Measurements from ENCODE around the gene MPL.
"Not testable (repeated sequence)": the region's sequence is repeated elsewhere in the genome, so short reads cannot be mapped to it uniquely, and the experiment has no call there.

Gene MPL

DNA sequence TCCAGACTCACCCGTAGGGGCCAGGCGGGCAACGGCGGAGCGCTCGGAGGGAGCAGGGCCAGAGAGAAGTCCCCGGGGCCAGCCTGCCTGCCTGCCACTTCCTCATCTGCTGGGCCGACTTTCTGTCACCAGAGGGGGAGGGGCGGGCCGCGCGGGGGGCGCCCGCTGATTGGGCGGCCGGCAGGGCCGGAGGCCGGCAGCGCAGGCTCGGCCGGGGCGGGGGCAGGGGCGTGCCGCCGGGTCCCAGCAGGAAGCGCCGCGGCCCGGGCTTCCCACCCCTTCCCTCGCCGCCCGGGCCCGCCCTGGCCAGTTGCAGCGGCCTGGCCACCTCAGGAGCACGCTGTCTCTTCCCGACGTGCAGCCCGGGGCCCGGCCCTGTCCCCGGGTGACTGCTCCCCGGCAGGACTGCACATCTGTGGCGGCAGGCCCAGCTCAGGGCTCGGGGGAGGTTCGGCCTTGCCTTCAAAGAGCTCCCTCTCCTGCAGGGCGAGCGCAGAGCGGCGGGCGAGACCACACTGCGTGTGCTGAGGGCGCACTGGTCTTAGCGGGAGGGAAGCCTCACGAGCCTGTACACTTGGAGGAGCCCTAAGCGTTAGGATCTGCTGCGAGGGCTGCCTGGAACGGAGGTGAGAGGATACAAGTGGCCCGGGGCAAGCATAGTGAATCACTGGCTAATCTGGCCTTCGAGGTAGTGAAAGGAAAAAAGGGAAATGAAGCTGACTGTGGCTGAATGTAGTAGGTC is 30.5 kb downstream of the MPL start, which contains the start of gene ELOVL1:
Gene ELOVL1, minus strand, starts transcription at position 108 of the 742 bp plus-strand sequence. CDS start 2,402 bp downstream, outside the sequence.
- peak; percentile 37 for TF ChIP-seq MYC (IDR thresholded peaks at IDR 0.05; ENCODE audit: low read depth, low read length)
- TF ChIP-seq, protein P1, sequence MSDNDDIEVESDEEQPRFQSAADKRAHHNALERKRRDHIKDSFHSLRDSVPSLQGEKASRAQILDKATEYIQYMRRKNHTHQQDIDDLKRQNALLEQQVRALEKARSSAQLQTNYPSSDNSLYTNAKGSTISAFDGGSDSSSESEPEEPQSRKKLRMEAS (IDR thresholded peaks at IDR 0.05; ENCODE audit: low read depth, low read length) = peak; percentile 41
- TF ChIP-seq, protein P2, sequence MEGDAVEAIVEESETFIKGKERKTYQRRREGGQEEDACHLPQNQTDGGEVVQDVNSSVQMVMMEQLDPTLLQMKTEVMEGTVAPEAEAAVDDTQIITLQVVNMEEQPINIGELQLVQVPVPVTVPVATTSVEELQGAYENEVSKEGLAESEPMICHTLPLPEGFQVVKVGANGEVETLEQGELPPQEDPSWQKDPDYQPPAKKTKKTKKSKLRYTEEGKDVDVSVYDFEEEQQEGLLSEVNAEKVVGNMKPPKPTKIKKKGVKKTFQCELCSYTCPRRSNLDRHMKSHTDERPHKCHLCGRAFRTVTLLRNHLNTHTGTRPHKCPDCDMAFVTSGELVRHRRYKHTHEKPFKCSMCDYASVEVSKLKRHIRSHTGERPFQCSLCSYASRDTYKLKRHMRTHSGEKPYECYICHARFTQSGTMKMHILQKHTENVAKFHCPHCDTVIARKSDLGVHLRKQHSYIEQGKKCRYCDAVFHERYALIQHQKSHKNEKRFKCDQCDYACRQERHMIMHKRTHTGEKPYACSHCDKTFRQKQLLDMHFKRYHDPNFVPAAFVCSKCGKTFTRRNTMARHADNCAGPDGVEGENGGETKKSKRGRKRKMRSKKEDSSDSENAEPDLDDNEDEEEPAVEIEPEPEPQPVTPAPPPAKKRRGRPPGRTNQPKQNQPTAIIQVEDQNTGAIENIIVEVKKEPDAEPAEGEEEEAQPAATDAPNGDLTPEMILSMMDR (IDR thresholded peaks at IDR 0.05; ENCODE audit: low read depth, low read length) = peak; percentile 12
- TF ChIP-seq POLR2A (IDR thresholded peaks at IDR 0.05; ENCODE audit: extremely low read depth, insufficient read length) = peak; percentile 71
- DNase-seq (ENCODE audit: low read depth) = peak; percentile 94
- H3K4me3 ChIP-seq (ENCODE audit: low read depth, low read length) = peak within 1 kb of the TSS; percentile 83

DNA sequence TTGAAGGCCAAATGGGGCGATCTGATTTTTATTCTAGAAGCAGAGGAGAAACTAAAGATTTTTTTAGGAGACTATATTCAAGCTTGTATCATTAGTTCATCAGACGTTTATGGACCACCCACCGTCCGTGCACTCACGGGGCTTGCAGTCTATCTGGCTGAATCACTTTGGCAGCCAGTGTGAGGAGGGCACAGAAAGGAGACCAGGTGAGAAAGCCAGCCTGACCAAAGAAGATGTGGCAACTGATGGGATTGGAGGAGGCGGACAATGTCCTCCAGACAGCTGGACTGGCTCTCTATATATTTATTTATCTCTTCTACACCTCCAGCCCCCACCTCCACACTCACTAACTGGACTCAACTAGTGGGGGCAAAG is 31.0 kb downstream of the MPL start:
- TF ChIP-seq, protein P1 (IDR thresholded peaks at IDR 0.05; ENCODE audit: low read depth, low read length) = no peak
- TF ChIP-seq POLR2A (IDR thresholded peaks at IDR 0.05; ENCODE audit: extremely low read depth, insufficient read length) = no peak
- TF ChIP-seq MYC (IDR thresholded peaks at IDR 0.05; ENCODE audit: low read depth, low read length) = no peak
- TF ChIP-seq, protein P2 (IDR thresholded peaks at IDR 0.05; ENCODE audit: low read depth, low read length) = no peak
- no peak for DNase-seq (ENCODE audit: low read depth)
- H3K4me3 ChIP-seq (ENCODE audit: low read depth, low read length) = peak overlapping the region; percentile 71

DNA sequence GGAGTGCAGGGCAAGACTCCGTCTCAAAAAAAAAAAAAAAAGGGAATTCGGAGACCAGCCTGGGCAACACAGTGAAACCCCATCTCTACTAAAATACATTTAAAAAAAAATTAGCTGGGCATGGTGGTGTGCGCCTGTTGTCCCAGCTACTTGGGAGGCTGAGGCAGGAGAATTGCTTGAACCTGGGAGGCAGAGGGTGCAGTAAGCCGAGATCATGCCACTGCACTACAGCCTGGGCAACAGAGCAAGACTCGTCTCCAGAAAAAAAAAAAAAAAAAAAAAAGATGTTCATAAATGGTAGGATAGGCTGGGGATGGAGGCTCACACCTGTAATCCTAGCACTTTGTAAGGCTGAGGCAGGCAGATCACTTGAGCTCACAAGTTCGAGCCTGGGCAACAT is 32.2 kb downstream of the MPL start:
- not testable (repeated sequence) for H3K4me3 ChIP-seq (ENCODE audit: low read depth, low read length); DNase-seq (ENCODE audit: low read depth)

DNA sequence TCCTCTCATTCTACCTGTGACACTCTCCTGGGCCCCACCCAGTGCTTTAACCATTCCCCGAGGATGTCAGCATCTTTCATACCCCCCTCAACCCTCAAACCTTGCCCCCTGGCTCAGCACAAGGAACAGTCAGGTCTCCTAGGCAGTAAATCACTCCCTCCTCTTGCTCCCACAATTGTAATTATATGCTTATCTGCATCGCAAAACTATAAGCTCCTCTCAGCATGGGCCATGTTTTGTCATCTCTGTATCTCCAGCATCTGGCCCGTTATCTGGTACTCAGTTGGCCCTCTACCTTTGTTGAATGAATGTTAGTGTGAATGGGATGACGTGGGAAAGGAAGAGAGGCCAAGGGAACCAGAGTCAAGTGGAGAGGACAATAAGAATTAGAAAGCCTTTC is 32.9 kb downstream of the MPL start:
- no peak overlapping the region for H3K4me3 ChIP-seq (ENCODE audit: low read depth, low read length)
- no peak for DNase-seq (ENCODE audit: low read depth)
- TF ChIP-seq MYC (IDR thresholded peaks at IDR 0.05; ENCODE audit: low read depth, low read length) = no peak
- TF ChIP-seq, protein P1 (IDR thresholded peaks at IDR 0.05; ENCODE audit: low read depth, low read length) = no peak

DNA sequence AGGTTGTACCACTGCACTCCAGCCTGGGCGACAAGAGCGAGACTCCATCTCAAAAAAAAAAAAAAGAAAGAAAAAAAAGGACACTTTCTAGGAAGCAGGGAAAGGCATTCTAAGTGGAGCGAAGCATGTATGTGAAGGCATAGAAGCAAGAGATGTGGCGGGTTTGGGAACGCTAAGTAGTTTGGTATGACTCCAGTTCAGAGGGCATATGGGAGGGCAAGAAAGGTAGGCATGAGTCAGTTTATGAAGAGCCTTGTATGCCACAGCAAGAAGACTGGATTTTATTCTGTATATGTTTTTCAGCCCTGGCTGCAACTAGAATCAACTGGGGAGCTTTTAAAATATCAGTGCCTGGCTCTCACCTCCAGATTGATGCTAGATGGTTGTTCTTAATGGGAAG is 34.6 kb downstream of the MPL start:
- H3K4me3 ChIP-seq (ENCODE audit: low read depth, low read length) = no peak overlapping the region
- TF ChIP-seq POLR2A (IDR thresholded peaks at IDR 0.05; ENCODE audit: extremely low read depth, insufficient read length) = no peak
- TF ChIP-seq, protein P1 (IDR thresholded peaks at IDR 0.05; ENCODE audit: low read depth, low read length) = no peak
- TF ChIP-seq, protein P2 (IDR thresholded peaks at IDR 0.05; ENCODE audit: low read depth, low read length) = no peak
- no peak for DNase-seq (ENCODE audit: low read depth)

DNA sequence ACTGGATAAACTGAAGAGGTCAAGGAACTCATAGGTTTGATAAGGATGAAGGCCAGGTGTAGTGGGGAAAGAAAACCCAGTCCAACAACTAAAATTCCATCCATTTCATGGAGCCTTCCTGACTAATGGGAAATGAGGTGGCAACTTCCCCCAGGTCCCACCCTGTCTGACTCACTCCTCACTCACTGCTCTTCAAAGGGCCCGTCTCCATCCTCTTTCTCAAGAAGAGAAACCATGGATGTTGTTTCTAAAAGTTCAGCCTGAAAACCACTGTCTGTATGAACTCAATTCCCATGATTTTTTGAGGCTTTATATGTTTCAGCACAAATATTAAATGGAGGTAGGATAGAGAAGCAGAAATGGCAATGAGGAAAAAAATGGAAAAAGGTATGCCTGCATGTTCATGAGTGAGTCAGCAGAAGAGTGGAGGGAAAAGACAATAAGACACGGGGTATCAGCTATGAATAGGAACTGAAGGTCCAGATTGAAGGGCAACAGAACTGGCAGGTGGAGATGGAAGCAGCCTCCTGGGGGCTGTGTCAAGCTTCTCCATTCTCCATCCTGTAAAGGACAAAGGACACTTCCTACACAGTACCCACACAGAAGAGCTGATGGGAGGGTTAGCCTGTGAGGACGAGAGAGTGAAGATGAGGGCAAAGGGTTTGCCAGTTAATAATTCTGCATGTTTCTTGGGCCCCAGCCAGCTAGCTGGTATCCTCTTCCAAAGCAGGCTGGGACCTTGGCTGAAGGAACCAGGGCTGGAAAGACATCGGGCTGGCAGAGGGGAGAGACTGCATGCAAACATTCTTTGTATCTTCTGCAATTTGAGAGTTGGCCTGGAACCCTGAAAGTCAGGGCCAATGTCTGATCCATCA is 35.7 kb downstream of the MPL start:
- DNase-seq (ENCODE audit: low read depth) = no peak
- no peak overlapping the region for H3K4me3 ChIP-seq (ENCODE audit: low read depth, low read length)
- TF ChIP-seq, protein P2 (IDR thresholded peaks at IDR 0.05; ENCODE audit: low read depth, low read length) = no peak
- TF ChIP-seq POLR2A (IDR thresholded peaks at IDR 0.05; ENCODE audit: extremely low read depth, insufficient read length) = no peak
- TF ChIP-seq MYC (IDR thresholded peaks at IDR 0.05; ENCODE audit: low read depth, low read length) = no peak
- TF ChIP-seq, protein P1 (IDR thresholded peaks at IDR 0.05; ENCODE audit: low read depth, low read length) = no peak
